Lung (tissue), 12 donors: Measurements from ENCODE around the gene TASP1. TPM values are rescaled to one million over a fixed set of nuclear protein-coding genes. Genes with fewer than 3 reads are reported as not detected.
"Not testable (repeated sequence)": the region's sequence is repeated elsewhere in the genome, so short reads cannot be mapped to it uniquely, and the experiment has no call there.

Source experiments
- ATAC-seq: fragments of 200-7000 bp; cut with Tn5 transposase; one replicate; pipeline ENCODE4 v1.9.1; 2020; ENCODE audit warnings: moderate number of reproducible peaks; ENCODE audit not compliant: insufficient read depth, low FRiP score
- DNase-seq, 3 donors: peaks; one replicate each; pipeline ENCODE4 v3.0.0-alpha.2; 2013 to 2017
- H3K27ac ChIP-seq, 2 donors: one replicate each; pipeline ENCODE4 v1.5.1; 2013; ENCODE audit warnings: mild to moderate bottlenecking in 2 of 2, moderate library complexity in 2 of 2, control low read depth in 1 of 2, inconsistent platforms in 1 of 2, low read depth in 1 of 2, low read length in 1 of 2
- H3K27me3 ChIP-seq, 3 donors: one replicate each; pipeline ENCODE4 v1.5.1; 2013; ENCODE audit warnings: low read length in 2 of 3; ENCODE audit not compliant: control insufficient read depth in 3 of 3, insufficient read depth in 3 of 3
- H3K36me3 ChIP-seq, 4 donors: one replicate each; pipeline ENCODE4 v1.5.1; 2013; ENCODE audit warnings: low read length in 4 of 4, mild to moderate bottlenecking in 1 of 4, moderate library complexity in 1 of 4; ENCODE audit not compliant: control insufficient read depth in 4 of 4, insufficient read depth in 4 of 4
- H3K4me1 ChIP-seq, 5 donors: one replicate each; pipeline ENCODE4 v1.5.1; 2013; ENCODE audit warnings: low read length in 5 of 5, mild to moderate bottlenecking in 2 of 5, moderate library complexity in 1 of 5; ENCODE audit not compliant: control insufficient read depth in 5 of 5, insufficient read depth in 5 of 5
- H3K4me3 ChIP-seq: one replicate; pipeline ENCODE4 v1.5.1; 2013; ENCODE audit warnings: mild to moderate bottlenecking, control low read depth, moderate library complexity
- H3K9ac ChIP-seq, 2 donors: one replicate each; pipeline ENCODE4 v1.5.1; 2013; ENCODE audit warnings: low read length in 2 of 2, control low read depth in 1 of 2; ENCODE audit not compliant: insufficient read depth in 1 of 2
- H3K9me3 ChIP-seq, 4 donors: one replicate each; pipeline ENCODE4 v1.5.1; 2013; ENCODE audit warnings: low read length in 3 of 4, mild to moderate bottlenecking in 1 of 4, moderate library complexity in 1 of 4; ENCODE audit not compliant: control insufficient read depth in 4 of 4, insufficient read depth in 3 of 4
- CTCF ChIP-seq: IDR thresholded peaks from 2 replicates; pipeline ENCODE4 v1.5.1; 2012; ENCODE audit warnings: mild to moderate bottlenecking; ENCODE audit errors: control extremely low read depth, extremely low read depth
- WGBS, 2 donors: extraction: QIAGEN DNeasy Blood & Tissue Kit; methylation state at CpG; one replicate each; pipeline ENCODE4 v1.1.7; 2013; 5-methylcytosine and 5-hydroxymethylcytosine counted together
- polyA plus RNA-seq, 2 donors: library from polyadenylated mRNA; stranded (reverse); fragments of 200-250 nt; gene quantifications; one replicate each; pipeline ENCODE4 v1.2.1, GENCODE V29; 2013
- total RNA-seq, 2 donors: library from RNA; depleted of rRNA in 1 of 2; stranded (reverse); fragments of >200 nt in 1 of 2; gene quantifications; one replicate each; pipeline ENCODE4 v1.2.1, GENCODE V29; 2014 to 2021
- donor health status: control.
- donor health status: control.
- donor health status: Bipolar disorder and iron deficiency.
- donor health status: healthy.
- donor health status: DM: yes; HTN: yes; CAD: no.

The TASP1 gene
- total and polyA plus RNA-seq, 4 donors: 5.0 to 26.5 (median 11.5) TPM

GRCh38 chr20:13389115-13389514 lies 249.6 kb downstream of the TASP1 start:
- ATAC-seq: no peak
- Histone ChIP-seq H3K4me1 (no peaks in the 10 kb centered on the region), H3K9ac (no peak overlapping the region), H3K9me3 (peaks cover 0 to 4% (median under 1%) of the 10 kb centered on the region in 4 donors), H3K27ac (no peak overlapping the region), H3K36me3 (peaks cover 4 to 22% (median 8%) of the 10 kb centered on the region in 4 donors), H3K27me3 (no peaks in the 10 kb centered on the region), H3K4me3 (no peak overlapping the region)
- DNase-seq: no peak
- WGBS, 2 donors: 90 to 93% methylated on average over 3 of the region's 3 CpGs
- no peak for TF ChIP-seq CTCF

DNA sequence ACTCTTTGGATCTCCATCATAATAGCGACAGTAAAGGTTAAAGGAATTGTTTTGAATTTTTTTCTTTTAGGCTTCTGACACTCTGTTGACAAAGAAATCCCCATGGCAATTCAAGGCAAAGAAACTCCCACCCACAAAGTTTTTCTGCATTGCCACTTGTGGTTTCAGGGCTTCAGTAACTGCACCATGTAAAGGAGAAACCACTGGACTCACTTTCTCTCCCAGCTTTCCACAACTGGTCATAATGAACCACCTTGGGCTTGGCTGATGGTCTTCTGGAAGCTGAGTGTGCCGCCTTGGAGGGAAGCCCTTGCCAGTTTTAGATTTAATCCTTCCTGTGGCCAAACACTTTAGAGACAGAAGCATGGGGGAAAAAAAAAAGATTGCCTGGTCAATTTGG lies 254.6 kb downstream of the TASP1 start:
- Histone ChIP-seq H3K9ac (no peak overlapping the region), H3K4me3 (no peak overlapping the region), H3K9me3 (peaks cover 0 to 12% (median 5%) of the 10 kb centered on the region in 4 donors), H3K4me1 (no peaks in the 10 kb centered on the region), H3K36me3 (peaks cover 0 to 17% (median 7%) of the 10 kb centered on the region in 4 donors), H3K27me3 (no peaks in the 10 kb centered on the region), H3K27ac (no peak overlapping the region)
- DNase-seq: no peak
- no peak for ATAC-seq
- no peak for TF ChIP-seq CTCF
- 92 to 94% methylated on average over 2 of the region's 2 CpGs for WGBS, 2 donors

- ATAC-seq: no peak
- Histone ChIP-seq H3K27ac (no peak overlapping the region), H3K9ac (no peak overlapping the region), H3K4me3 (no peak overlapping the region), H3K9me3 (peaks cover 2 to 12% (median 6%) of the 10 kb centered on the region in 4 donors), H3K4me1 (no peaks in the 10 kb centered on the region), H3K27me3 (no peaks in the 10 kb centered on the region), H3K36me3 (peaks cover 0 to 15% (median 7%) of the 10 kb centered on the region in 4 donors)
- TF ChIP-seq CTCF: no peak
- no peak for DNase-seq
- 83 to 86% methylated on average over 3 of the region's 3 CpGs for WGBS, 2 donors
Observed at GRCh38 chr20:13382786-13383185, 255.9 kb downstream of the TASP1 start.

DNA sequence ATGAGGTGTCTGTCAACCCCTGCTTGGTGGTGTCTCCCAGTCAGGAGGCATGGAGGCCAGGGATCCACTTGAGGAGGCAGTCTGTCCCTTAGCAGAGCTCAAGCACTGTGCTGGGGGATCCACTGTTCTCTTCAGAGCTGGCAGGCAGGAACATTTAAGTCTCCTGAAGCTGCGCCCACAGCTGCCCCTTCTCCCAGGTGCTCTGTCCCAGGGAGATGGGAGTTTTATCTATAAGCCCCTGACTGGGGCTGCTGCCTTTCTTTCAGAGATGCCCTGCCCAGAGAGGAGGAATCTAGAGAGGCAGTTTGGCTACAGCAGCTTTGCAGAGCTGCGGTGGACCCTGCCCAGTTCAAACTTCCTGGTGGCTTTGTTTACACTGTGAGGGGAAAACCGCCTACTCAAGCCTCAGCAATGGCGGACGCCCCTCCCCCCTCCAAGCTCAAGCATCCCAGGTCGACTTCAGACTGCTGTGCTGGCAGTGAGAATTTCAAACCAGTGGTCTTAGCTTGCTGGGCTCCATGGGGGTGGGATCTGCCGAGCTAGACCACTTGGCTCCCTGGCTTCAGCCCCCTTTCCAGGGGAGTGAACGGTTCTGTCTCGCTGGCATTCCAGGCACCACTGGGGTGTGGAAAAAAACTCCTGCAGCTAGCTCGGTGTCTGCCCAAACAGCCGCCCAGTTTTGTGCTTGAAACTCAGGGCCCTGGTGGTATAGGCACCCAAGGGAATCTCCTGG lies 258.1 kb downstream of the TASP1 start:
- not testable (repeated sequence) for H3K36me3 ChIP-seq, H3K27me3 ChIP-seq, H3K9ac ChIP-seq, ATAC-seq, DNase-seq, H3K4me1 ChIP-seq, H3K4me3 ChIP-seq, H3K27ac ChIP-seq
- WGBS, 2 donors: 89 to 92% methylated on average over 11 of the region's 11 CpGs
- peaks cover 2 to 10% (median 6%) of the 10 kb centered on the region in 4 donors for H3K9me3 ChIP-seq
